Neuron (in vitro differentiated cells): ENCODE data around the gene HTRA3.

Experiments
- H2AFZ ChIP-seq: one replicate; pipeline ENCODE4 v1.6.1; 2013; ENCODE audit warnings: low read depth, mild to moderate bottlenecking, inconsistent platforms, low read length, moderate library complexity
- H3K27me3 ChIP-seq: one replicate; pipeline ENCODE4 v1.6.1; 2013; ENCODE audit warnings: low read length; ENCODE audit not compliant: insufficient read depth
- H3K36me3 ChIP-seq: one replicate; pipeline ENCODE4 v1.6.1; 2013; ENCODE audit warnings: low read length; ENCODE audit not compliant: insufficient read depth
- H3K4me1 ChIP-seq: one replicate; pipeline ENCODE4 v1.6.1; 2013; ENCODE audit warnings: low read length; ENCODE audit not compliant: insufficient read depth
- H3K4me3 ChIP-seq: 2 replicates; pipeline ENCODE4 v1.5.1; 2013; ENCODE audit warnings: mild to moderate bottlenecking, low read length, moderate library complexity
- H3K9me3 ChIP-seq: one replicate; pipeline ENCODE4 v1.6.1; 2013; ENCODE audit warnings: low read length

Gene HTRA3

DNA sequence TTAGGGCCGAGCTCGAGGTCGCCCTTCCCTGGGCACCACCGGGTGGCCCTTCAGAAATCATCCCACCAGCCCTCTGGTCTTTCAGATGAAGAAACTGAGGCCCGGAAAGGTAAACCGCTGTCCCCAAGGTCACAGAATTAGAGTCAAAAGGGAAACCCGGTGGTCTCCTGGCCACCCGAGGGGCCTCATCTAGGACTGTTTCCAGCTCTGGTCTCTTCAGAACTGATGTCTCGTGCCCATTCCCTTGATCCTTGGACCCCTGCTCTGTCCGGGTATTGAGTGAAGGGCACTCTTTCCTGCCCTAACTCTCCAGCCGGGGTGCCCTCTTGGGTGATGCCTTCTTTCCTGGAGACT is 841 bp downstream of the HTRA3 start:
- H3K27me3 ChIP-seq: peaks cover 49% of the 10 kb centered on the region
- H2AFZ ChIP-seq: no peak overlapping the region
- H3K4me1 ChIP-seq: no peaks in the 10 kb centered on the region
- H3K4me3 ChIP-seq: no peak overlapping the region
- H3K36me3 ChIP-seq: no peaks in the 10 kb centered on the region
- no peaks in the 10 kb centered on the region for H3K9me3 ChIP-seq

DNA sequence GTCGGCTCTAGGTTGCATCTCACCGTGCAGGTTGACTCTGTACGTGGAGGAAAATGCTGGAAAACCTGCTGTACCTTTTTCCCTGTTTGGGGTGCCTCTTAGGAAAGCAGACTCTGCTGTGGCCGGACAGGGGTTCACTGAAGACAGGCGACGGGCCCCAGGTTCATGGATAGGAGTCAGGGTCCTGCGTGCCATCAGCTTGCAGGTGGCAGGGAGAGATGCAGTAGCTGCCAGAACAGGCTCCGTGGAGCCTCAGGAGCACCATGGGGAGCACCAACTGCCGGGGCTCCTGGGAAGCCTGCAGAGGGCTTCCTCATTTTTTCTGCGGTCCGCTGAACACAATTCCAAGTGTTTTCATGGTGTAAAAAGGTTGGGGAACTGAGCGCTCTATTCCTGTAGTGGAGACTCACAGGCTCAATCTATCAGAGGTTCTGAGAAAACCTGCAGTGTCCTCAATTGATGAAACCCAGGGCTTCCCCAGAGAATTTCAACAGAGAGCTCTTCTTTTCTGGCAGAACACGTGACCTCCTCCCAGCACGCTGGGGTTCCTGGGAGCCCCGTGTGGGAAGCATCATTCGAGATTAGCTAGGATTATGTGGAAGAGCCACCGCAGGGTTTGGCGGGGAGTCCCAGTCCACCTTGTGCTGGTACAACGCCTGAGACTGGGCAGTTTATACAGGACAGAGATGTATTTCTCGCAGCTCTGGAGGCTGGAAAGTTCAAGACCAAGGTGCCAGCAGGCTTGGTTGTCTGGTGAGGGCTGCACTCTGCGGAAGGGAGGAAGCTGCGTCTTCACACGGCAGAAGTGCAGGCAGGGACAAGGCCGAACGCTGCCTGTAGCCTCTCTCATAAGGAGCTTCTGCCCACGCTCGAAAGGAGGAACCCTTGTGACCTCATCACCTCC is 1.6 kb downstream of the HTRA3 start:
- Histone ChIP-seq H3K4me1 (no peaks in the 10 kb centered on the region), H3K27me3 (peaks cover 51% of the 10 kb centered on the region), H3K4me3 (no peak overlapping the region), H3K36me3 (no peaks in the 10 kb centered on the region), H3K9me3 (no peaks in the 10 kb centered on the region), H2AFZ (no peak overlapping the region)

DNA sequence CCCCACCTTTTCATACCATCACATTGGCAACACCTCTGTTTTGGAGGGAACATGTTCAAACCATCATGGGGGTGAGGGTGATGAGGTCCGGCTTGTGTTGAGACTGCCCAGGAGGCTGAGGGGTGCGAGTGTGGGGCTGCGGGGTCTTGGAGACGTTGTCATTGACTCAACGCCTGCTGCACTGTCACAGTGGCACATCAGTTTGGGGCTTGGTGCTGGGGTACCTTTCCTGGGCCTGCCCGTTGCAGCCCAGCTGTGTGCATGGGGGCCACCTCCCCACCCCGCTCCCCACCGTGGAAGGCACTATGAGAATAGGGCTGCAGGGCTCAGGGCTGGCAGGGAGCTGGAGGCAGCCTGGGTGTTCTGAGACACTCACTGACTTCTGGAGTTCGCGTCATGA is 2.3 kb downstream of the HTRA3 start:
- Histone ChIP-seq H3K36me3 (no peaks in the 10 kb centered on the region), H3K9me3 (no peaks in the 10 kb centered on the region), H3K4me3 (no peak overlapping the region), H2AFZ (no peak overlapping the region), H3K4me1 (no peaks in the 10 kb centered on the region), H3K27me3 (peaks cover 54% of the 10 kb centered on the region)

DNA sequence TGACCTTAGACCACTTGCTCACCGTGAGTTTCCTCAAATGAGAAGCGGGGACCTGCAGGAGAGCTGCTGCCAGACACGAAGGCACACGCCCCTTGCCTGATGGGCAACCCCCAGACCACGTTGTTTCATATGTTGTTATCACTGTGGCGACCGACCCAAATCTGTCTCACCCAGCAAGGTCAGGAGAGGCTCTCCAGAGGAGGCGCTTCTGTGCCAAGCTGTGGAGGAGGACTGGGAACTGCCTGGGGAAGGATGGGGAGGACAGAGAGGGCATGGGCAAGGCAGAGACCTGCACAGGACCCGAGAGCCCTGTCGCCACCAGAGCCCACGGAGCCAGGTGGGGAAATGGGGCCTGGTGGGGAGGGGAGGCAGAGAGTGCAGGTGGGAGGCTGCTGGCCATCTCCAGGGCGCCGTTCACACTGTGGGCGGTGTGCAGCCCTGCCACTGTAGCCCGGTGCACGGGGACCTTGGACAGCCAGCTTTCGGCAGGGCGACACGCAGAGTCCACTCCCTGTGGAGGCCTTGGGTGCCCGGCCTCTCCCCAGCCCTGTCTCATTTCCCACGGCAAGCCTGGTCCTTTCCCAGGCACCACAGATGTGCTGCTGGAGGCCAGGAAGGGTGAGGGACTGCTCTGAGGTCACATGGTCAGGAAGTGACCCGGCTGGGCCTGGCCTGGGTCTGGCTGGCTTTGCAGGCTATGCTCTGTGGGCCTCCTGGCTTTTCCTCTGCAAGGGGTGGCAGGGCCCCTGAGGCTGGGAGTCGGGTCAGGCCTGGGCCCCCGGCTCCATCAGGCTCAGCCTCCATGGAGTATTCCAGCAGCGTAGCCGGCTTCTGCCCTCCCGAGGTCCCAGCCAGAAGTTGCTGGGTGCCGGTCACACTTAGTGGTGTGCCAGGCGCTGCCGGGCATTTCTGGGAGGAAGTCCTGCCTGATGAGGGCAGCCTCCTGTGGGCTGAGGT is 3.2 kb downstream of the HTRA3 start:
- no peak overlapping the region for H2AFZ ChIP-seq
- H3K9me3 ChIP-seq: no peaks in the 10 kb centered on the region
- no peaks in the 10 kb centered on the region for H3K36me3 ChIP-seq
- no peak overlapping the region for H3K4me3 ChIP-seq
- H3K27me3 ChIP-seq: peaks cover 54% of the 10 kb centered on the region
- no peaks in the 10 kb centered on the region for H3K4me1 ChIP-seq

DNA sequence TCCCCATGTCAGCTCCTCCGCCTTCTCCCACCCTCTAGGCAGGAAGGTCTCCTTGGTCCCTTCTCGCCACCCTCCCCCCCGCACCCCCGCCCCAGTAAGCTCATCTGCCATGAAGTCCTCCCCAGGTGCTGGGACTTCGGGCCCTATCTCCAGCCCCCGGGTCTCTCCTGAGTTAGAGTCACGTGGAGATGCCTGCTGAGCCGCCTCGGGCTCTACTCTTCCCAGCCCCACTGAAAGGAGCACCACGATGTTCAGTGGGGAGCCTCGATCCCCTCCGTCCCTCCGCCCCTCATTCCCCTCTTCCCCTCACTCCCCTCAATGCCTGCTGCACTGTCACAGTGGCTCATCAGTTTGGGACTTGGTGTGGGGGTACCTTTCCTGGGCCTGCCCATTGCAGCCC is 3.9 kb downstream of the HTRA3 start:
- no peak overlapping the region for H2AFZ ChIP-seq
- H3K9me3 ChIP-seq: no peaks in the 10 kb centered on the region
- no peak overlapping the region for H3K4me3 ChIP-seq
- H3K27me3 ChIP-seq: peaks cover 48% of the 10 kb centered on the region
- no peaks in the 10 kb centered on the region for H3K36me3 ChIP-seq
- no peaks in the 10 kb centered on the region for H3K4me1 ChIP-seq

DNA sequence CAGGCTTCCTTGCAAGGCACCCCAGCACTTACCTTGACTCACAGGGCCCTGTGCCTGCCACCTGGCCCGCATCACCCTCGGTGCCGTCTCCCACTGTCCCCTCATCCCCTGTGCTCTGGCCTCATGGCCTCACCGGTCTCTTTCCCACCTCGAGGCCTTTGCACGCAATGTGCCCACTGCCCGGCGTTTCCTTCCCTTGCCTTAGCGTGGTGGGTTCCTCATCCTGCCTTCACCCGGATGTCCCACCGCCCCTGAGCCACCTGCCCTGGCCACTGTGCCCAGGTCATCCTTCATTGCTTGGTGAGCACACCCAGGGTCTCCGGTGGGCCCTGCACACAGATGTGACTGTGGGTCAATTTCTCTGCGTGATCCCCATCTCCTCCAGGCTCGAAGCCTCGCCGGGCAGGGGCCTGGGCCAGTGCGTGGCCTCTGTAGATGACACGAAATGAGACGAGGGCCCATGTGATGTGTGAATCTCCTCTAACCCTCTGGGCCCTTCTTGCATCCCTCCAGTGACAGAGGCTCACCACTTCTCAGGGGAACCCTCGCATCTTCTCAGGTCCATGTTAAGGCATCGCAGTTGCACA is 4.6 kb downstream of the HTRA3 start:
- H3K27me3 ChIP-seq: peaks cover 41% of the 10 kb centered on the region
- H3K36me3 ChIP-seq: no peaks in the 10 kb centered on the region
- no peak overlapping the region for H3K4me3 ChIP-seq
- H3K4me1 ChIP-seq: no peaks in the 10 kb centered on the region
- no peaks in the 10 kb centered on the region for H3K9me3 ChIP-seq
- H2AFZ ChIP-seq: no peak overlapping the region

DNA sequence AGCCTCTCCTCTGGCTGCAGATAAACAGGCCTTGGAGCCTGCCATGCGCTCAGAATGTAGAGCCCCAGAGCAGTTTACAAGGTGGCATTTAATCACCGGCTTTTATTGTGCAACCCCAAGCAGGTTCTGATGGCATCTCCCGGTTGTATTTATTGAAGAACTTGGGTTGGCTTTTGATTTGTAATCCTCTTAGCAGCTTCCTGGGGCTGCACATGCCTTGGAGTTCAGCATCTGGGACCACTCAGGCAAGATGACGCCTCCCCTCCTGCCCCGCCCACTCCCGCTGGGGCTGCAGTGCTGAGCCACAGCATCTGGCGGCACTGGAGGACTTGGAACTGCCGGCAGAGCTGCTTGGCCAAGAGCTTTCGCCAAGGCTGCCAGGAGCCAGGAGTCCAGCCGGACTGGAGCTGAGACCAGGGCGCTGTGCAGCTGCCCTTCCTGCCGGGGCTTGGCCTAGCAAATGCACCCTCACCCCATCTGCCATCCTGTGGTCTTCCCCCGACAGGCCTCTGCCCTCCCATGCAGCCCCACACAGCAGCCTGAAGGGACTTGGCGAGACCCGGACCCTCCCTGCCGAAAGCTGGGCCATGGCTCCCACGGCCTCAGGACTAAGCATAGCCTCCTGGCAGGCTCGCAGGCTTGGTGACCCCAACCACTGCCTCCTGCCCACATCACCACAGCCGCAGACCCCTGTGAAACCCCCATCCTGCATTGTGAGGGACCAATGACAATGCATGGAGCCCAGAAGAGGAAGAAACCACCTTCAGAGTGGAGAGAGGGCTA is 5.4 kb downstream of the HTRA3 start:
- Histone ChIP-seq H3K4me1 (no peaks in the 10 kb centered on the region), H2AFZ (no peak overlapping the region), H3K36me3 (no peaks in the 10 kb centered on the region), H3K27me3 (peaks cover 35% of the 10 kb centered on the region), H3K4me3 (no peak overlapping the region), H3K9me3 (no peaks in the 10 kb centered on the region)

DNA sequence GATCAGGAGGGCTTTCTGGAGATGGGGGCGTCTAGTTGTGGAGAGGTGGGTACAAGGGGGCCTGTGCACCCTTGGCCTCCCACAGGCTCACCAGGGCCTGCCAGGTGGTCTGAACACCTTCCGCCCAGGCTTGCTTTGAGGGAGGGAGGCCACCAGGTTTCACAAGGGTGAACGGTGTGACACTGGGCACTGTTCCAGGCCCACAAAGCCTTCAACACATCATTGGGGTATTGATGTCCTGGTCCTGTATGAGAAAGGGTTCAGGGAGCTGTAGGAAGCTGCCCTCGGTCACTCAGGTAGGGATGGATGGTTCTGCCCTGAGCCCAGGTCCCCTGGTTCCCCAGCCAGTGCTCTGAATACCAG is 6.0 kb downstream of the HTRA3 start:
- Histone ChIP-seq H3K4me3 (no peak overlapping the region), H3K36me3 (no peaks in the 10 kb centered on the region), H3K4me1 (no peaks in the 10 kb centered on the region), H3K9me3 (no peaks in the 10 kb centered on the region), H3K27me3 (peaks cover 30% of the 10 kb centered on the region), H2AFZ (no peak overlapping the region)

DNA sequence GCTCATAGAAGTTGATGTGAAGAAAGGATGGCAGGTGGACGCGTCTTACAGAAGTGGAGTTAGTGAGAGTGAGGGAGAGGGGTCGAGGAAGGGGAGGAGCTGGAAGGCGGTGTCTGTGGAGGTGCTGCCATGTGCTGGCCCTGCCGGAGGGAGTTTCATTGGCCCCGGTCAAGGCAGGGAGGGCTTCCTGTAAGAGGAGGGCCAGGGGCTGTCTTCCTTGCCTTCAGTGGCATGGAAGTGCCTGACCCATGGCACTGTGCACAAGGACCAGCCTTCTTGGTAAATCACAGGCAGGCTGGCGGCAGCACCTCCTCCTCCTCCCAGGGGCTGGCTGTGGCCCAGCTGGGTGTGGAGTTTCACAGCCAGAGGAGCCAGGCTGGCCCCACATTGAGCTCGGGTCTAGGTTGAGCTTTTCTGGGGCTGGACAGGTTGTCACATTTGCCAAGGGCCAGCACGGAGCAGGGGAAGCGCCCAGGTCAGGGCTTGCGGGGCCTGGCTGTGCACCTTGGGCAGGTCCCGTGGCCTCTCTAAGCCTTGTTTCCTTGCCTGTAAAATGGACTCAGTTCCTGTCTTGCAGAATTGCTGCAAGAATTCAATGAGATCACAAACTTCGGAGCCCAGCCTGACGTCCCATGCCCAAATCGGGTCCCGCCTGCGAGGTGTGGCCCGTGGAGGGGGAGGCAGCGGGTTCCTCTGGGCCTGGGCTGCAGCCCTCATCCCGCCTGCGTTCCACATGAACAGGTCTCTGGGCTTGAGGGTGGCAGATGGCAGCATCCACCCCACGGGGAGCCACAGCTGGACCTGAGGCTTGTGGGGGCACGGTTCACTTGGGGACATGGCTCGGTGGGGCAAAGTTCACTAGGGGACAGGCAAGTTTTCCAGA is 7.0 kb downstream of the HTRA3 start:
- Histone ChIP-seq H3K4me3 (no peak overlapping the region), H3K4me1 (no peaks in the 10 kb centered on the region), H3K27me3 (peaks cover 19% of the 10 kb centered on the region), H2AFZ (no peak overlapping the region), H3K36me3 (no peaks in the 10 kb centered on the region), H3K9me3 (no peaks in the 10 kb centered on the region)

DNA sequence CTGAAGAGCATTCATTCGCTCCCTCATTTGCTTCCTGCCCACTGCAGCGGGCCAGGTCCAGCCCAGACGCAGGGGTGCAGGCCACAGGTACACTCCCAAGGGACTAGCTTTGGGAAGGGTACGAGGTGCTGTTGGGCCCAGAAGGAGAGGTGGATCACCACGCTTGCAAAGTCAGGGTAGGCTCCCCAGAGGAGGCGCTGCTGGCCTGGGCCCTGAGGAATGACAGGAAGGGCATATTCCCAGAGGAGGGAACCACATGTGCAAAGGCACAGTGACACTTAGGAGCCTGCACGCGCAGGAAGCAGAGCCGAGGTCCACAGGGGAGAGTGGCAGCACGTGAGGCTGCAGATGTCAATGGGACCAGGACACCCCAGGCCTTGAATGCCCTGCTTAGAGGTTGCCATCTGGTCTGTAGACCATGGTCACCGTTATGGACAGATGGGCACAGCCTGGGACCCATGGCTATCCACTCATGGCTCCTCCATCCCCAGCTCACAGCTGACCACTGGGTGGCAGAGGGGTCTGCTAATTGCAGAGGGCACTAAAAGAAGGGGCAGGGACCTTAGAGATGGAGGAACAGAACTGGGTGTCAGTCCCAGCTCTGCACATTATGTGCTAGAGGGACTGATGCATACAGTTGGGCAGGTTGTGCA is 7.9 kb downstream of the HTRA3 start:
- no peaks in the 10 kb centered on the region for H3K4me1 ChIP-seq
- no peak overlapping the region for H2AFZ ChIP-seq
- no peaks in the 10 kb centered on the region for H3K36me3 ChIP-seq

DNA sequence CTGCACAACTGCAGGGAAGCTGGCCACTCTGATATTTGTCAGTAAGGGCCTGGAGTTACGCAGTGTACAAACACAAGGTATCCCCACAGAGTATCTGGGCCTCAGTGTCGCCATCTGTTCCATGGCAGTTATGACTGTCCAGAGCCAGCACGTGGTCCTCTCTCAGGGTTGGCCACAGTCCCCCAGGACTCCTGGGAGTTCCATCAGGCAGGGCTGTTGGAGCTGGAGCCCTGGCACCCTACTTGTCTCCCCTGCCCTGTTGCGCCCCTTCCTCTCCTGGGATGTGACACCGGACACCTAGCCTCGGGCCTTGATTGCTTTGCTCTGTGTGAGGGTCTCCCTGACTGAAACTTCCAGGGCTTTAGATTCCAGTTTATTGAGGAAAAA is 8.4 kb downstream of the HTRA3 start:
- Histone ChIP-seq H3K9me3 (no peaks in the 10 kb centered on the region), H2AFZ (no peak overlapping the region), H3K4me1 (no peaks in the 10 kb centered on the region), H3K36me3 (no peaks in the 10 kb centered on the region), H3K4me3 (no peak overlapping the region), H3K27me3 (peaks cover 12% of the 10 kb centered on the region)

More for the DNA sequence above, 7.9 kb downstream of the HTRA3 start:
- Histone ChIP-seq H3K4me3 (no peak overlapping the region), H3K9me3 (no peaks in the 10 kb centered on the region), H3K27me3 (peaks cover 10% of the 10 kb centered on the region)
